K562 (cell line): Measurements from ENCODE around the gene ANTXRL. TPM values are rescaled to one million over a fixed set of nuclear protein-coding genes. Genes with fewer than 3 reads are reported as not detected.
A peak's percentile ranks its signal among the peaks of the same experiment; 100 is the strongest.

ENCODE experiments used
- ATAC-seq: fragments of 200-7000 bp; cut with Tn5 transposase; 3 replicates; pipeline ENCODE4 v1.9.1; 2020; ENCODE audit warnings: moderate library complexity
- BruUV-seq: library from RNA; stranded (reverse); fragments of 400-500 nt; replicated peaks from 2 replicates; lab custom pipeline; 2021; lab: Mats Ljungman, UMichigan
- CTCF ChIA-PET: fragments of 300-600 bp; formaldehyde crosslinking; extraction: SDS; loops from one replicate; lab custom pipeline; 2021; ENCODE audit warnings: low intra/inter-chr PET ratio; lab: Yijun Ruan, JAX
- POLR2A ChIA-PET: fragments of 300-600, 350-650 bp; sonication (Branson Sonifier 250); formaldehyde crosslinking; extraction: SDS; loops from one replicate; lab custom pipeline; 2021; ENCODE audit warnings: antibody characterized with exemption, inconsistent platforms; lab: Yijun Ruan, JAX
- DNase-seq, 4 experiments: peaks; one replicate each; pipeline versions ENCODE4 v3.0.0 to v3.0.0-alpha.2; 2011 to 2018; ENCODE audit warnings: low spot score in 3 of 4, mixed read lengths in 3 of 4; ENCODE audit errors: extremely low read depth in 1 of 4
- FAIRE-seq: peaks from 2 replicates; lab custom pipeline; 2011; peaks lifted over from hg19 to GRCh38; lab: Jason Lieb, UNC
- H2AFZ ChIP-seq: 2 replicates; pipeline ENCODE4 v1.6.0; 2011; ENCODE audit warnings: low read depth, low read length, control low read depth, inconsistent platforms
- H3K27ac ChIP-seq: fragments of 200-600 bp; 3 replicates; pipeline ENCODE4 v1.8.0; 2011; ENCODE audit warnings: low read depth, mild to moderate bottlenecking, control low read depth, inconsistent platforms, low read length, moderate library complexity, mixed read lengths; ENCODE audit errors: extremely low read depth
- H3K27me3 ChIP-seq, 2 experiments: fragments of 300-600 bp in 1 of 2; 2 replicates in 1 of 2; 3 replicates in 1 of 2; pipeline versions ENCODE4 v1.6.0 to v1.8.0; 2011; ENCODE audit warnings: inconsistent platforms in 2 of 2, low read length in 2 of 2, mild to moderate bottlenecking in 1 of 2, mixed read lengths in 1 of 2, moderate library complexity in 1 of 2; ENCODE audit not compliant: control insufficient read depth in 2 of 2, insufficient read depth in 2 of 2
- H3K36me3 ChIP-seq: fragments of 300-600 bp; 3 replicates; pipeline ENCODE4 v1.8.0; 2011; ENCODE audit warnings: mild to moderate bottlenecking, low read length, inconsistent platforms; ENCODE audit not compliant: control insufficient read depth, insufficient read depth
- H3K4me1 ChIP-seq, 2 experiments: fragments of 200-600 bp in 1 of 2; replicated peaks in 1 of 2; 2 replicates in 1 of 2; 3 replicates in 1 of 2; pipeline versions ENCODE4 v1.5.1 to v1.8.0; 2011; ENCODE audit warnings: inconsistent platforms in 2 of 2, low read length in 2 of 2, mild to moderate bottlenecking in 1 of 2, mixed read lengths in 1 of 2, moderate library complexity in 1 of 2; ENCODE audit not compliant: control insufficient read depth in 2 of 2, insufficient read depth in 2 of 2
- H3K4me2 ChIP-seq: 2 replicates; pipeline ENCODE4 v1.6.1; 2011; ENCODE audit warnings: low read length, control low read depth, inconsistent platforms, mixed read lengths; ENCODE audit not compliant: insufficient read depth
- H3K4me3 ChIP-seq: fragments of 200-600 bp; sonication (generic), shearing (Covaris generic); 2 replicates; pipeline ENCODE4 v1.5.1; 2016; ENCODE audit warnings: control low read depth, inconsistent platforms
- H3K79me2 ChIP-seq: fragments of 200-600 bp; 3 replicates; pipeline ENCODE4 v1.8.0; 2011; ENCODE audit warnings: low read length, inconsistent platforms; ENCODE audit not compliant: control insufficient read depth, insufficient read depth
- H3K9ac ChIP-seq, 2 experiments: 2 replicates each; pipeline versions ENCODE4 v1.6.0 to v1.6.1; 2011; ENCODE audit warnings: low read depth in 2 of 2, low read length in 2 of 2, control low read depth in 1 of 2, inconsistent platforms in 1 of 2, mild to moderate bottlenecking in 1 of 2, mixed read lengths in 1 of 2; ENCODE audit not compliant: insufficient read depth in 1 of 2
- H3K9me1 ChIP-seq: one replicate; pipeline ENCODE4 v1.6.0; 2011; ENCODE audit warnings: inconsistent platforms, mild to moderate bottlenecking, low read length, moderate library complexity; ENCODE audit not compliant: control insufficient read depth, insufficient read depth
- H3K9me3 ChIP-seq: replicated peaks from 2 replicates; pipeline ENCODE4 v1.5.1; 2011; ENCODE audit warnings: low read depth, low read length, inconsistent platforms; ENCODE audit not compliant: control insufficient read depth, insufficient read depth
- H4K20me1 ChIP-seq: replicated peaks from 2 replicates; pipeline ENCODE4 v1.6.1; 2011; ENCODE audit warnings: low read length, inconsistent platforms, mixed read lengths; ENCODE audit not compliant: control insufficient read depth, insufficient read depth
- ERF ChIP-seq: fragments of 450-650 bp; formaldehyde crosslinking; IDR thresholded peaks from 2 replicates; pipeline ENCODE4 v1.4.0; 2020; ENCODE audit warnings: mild to moderate bottlenecking, mixed read lengths
- PHTF2 ChIP-seq: fragments of 250-450 bp; sonication (Bioruptor Pico); IDR thresholded peaks from 2 replicates; pipeline ENCODE4 v1.5.0; 2021; ENCODE audit warnings: mild to moderate bottlenecking
- PTBP1 ChIP-seq: fragments of 200-400 bp; formaldehyde crosslinking; IDR thresholded peaks from 2 replicates; pipeline ENCODE4 v1.6.1; 2017; ENCODE audit warnings: low read depth, low read length
- TAF15 ChIP-seq: fragments of 200-400 bp; formaldehyde crosslinking; IDR thresholded peaks from 2 replicates; pipeline ENCODE4 v1.6.1; 2017; ENCODE audit warnings: mild to moderate bottlenecking, low read depth, low read length, moderate library complexity
- THRB ChIP-seq: fragments of 450-650 bp; formaldehyde crosslinking; conservative IDR thresholded peaks from 2 replicates; pipeline ENCODE4 v1.4.0; 2022; ENCODE audit warnings: mild to moderate bottlenecking, missing genetic modification characterization
- ZFX ChIP-seq: sonication (generic); formaldehyde crosslinking; IDR thresholded peaks from 2 replicates; pipeline ENCODE4 v1.8.0; 2022; ENCODE audit warnings: mild to moderate bottlenecking, missing genetic modification reagents, moderate library complexity
- WGBS: fragments of 100-300 bp; shearing (Covaris generic); methylation state at CpG from one replicate; pipeline ENCODE4 v1.1.6; 2016; ENCODE audit warnings: low coverage, mixed read lengths; ENCODE audit not compliant: insufficient coverage; ENCODE audit errors: missing lambda C conversion rate; 5-methylcytosine and 5-hydroxymethylcytosine counted together
- in situ Hi-C: fragments of 300-500 bp; cut with MboI; formaldehyde crosslinking; loops from 4 replicates; pipeline ENCODE4 v1.15.0; 2018; ENCODE audit warnings: inconsistent platforms, mixed read lengths
- intact Hi-C: fragments of 100-400 bp; cut with micrococcal nuclease; formaldehyde crosslinking; loops from 2 replicates; pipeline ENCODE4 v1.14.2; 2022
- polyA plus RNA-seq, 8 experiments: library from polyadenylated mRNA; depleted of rRNA in 4 of 8; stranded (reverse) in 5 of 8; unstranded in 3 of 8; fragments of >200 nt; fragmentation: Nextera tagmentation in 2 of 8; fragmentation: Illumina TruSeq in 1 of 8; extraction: Ambion mirVana in 2 of 8; extraction: Trizol in 1 of 8; gene quantifications; 2 replicates each; pipeline versions ENCODE4 v1.2.1 to v1.2.3, GENCODE V29; 2011 to 2014; ENCODE audit warnings: inconsistent platforms in 1 of 8, missing spikeins in 1 of 8
- total RNA-seq, 7 experiments: library from RNA; depleted of rRNA in 6 of 7; stranded (reverse); fragments of >200 nt in 6 of 7; fragmentation: Illumina TruSeq in 2 of 7; extraction: Trizol in 2 of 7; gene quantifications; 2 replicates each; pipeline versions ENCODE4 v1.2.1 to v1.2.3, GENCODE V29; 2011 to 2021; ENCODE audit warnings: low replicate concordance in 1 of 7
- TF ChIP-seq, protein P1 (sequence below): sonication (generic); formaldehyde crosslinking; IDR thresholded peaks from 2 replicates; pipeline ENCODE4 v1.8.1; 2022; ENCODE audit warnings: missing genetic modification reagents

Gene ANTXRL
- total and polyA plus RNA-seq, 9 of the 15 experiments (the other 6 are each of a cell fraction or from before 2014, with no cell fraction given): not detected

- TF ChIP-seq, protein P1, sequence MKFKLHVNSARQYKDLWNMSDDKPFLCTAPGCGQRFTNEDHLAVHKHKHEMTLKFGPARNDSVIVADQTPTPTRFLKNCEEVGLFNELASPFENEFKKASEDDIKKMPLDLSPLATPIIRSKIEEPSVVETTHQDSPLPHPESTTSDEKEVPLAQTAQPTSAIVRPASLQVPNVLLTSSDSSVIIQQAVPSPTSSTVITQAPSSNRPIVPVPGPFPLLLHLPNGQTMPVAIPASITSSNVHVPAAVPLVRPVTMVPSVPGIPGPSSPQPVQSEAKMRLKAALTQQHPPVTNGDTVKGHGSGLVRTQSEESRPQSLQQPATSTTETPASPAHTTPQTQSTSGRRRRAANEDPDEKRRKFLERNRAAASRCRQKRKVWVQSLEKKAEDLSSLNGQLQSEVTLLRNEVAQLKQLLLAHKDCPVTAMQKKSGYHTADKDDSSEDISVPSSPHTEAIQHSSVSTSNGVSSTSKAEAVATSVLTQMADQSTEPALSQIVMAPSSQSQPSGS: no peak
- TF ChIP-seq PHTF2 (no peak), THRB (CRISPR knock-in tag) (0 out of 2 replicates have a peak, but pooled peaks have one; percentile 46)
These were observed 3.1 kb upstream of the ANTXRL start (continued) for GRCh38 chr10:46283580-46284285.

- BruUV-seq: no TSS peak
- CTCF ChIA-PET: no interaction called here
- Histone ChIP-seq H3K27ac (peak overlapping the region; percentile 21; the same call in 2 of the 3 replicates), H3K36me3 (no peaks in the 10 kb centered on the region), H3K27me3 (peaks cover 32 to 57% of the 10 kb centered on the region in 2 experiments; a peak in 4 of 5 replicates), H3K4me1 (peaks cover 2 to 22% of the 10 kb centered on the region in 2 experiments; a peak in 3 of 5 replicates), H3K9me3 (no peaks in the 10 kb centered on the region), H3K4me3 (peak overlapping the region; percentile 61), H2AFZ (peak overlapping the region; percentile 100), H4K20me1 (0 out of 2 replicates have a peak, but pooled peaks cover 5% of the 10 kb centered on the region), H3K9ac (peak overlapping the region; percentile 67 to 93), H3K79me2 (no peaks in the 10 kb centered on the region), H3K4me2 (peak overlapping the region; percentile 99), H3K9me1 (no peaks in the 10 kb centered on the region)
- DNase-seq (peak; percentile 95 to 100 (median 99)), ATAC-seq (peak; percentile 99), FAIRE-seq (no peak)
- POLR2A ChIA-PET: interaction anchor here (0.6 to 2.8 kb wide), 3 partner anchors 17 to 1095 kb away, joined by 4 to 7 read pairs (median 5); no protein-coding TSS in a partner anchor
- intact Hi-C loops (no loop called here), in situ Hi-C loops (loop anchor here (5.0 to 25.0 kb wide), 3 partner anchors 177 to 1603 kb away; partner anchors contain the start of gene ZNF488)
- 1% methylated on average over 77 of the region's 82 CpGs for WGBS
- TF ChIP-seq ZFX (CRISPR knock-in tag) (peak; percentile 84), ERF (CRISPR knock-in tag) (0 out of 2 replicates have a peak, but pooled peaks have one; percentile 10), PTBP1 (0 out of 2 replicates have a peak, but pooled peaks have one; percentile 7), TAF15 (no peak)
These were observed 2.2 kb upstream of the ANTXRL start for GRCh38 chr10:46284286-46285229.
